ENCODE measurements around the gene HAVCR2. TPM values are rescaled to one million over a fixed set of nuclear protein-coding genes. Genes with fewer than 3 reads are reported as not detected.

Gene HAVCR2
- total RNA-seq, 1 experiment from 2014 or later: not detected

- no peaks in the 10 kb centered on the region for H3K4me1 Mint-ChIP-seq
- H3K27ac ChIP-seq (ENCODE audit: insufficient read length, low read depth, low read length): no peak overlapping the region
- no peak overlapping the region for H2BK20ac ChIP-seq (ENCODE audit: low read depth, low read length, poor library complexity, severe bottlenecking)
- H4K91ac ChIP-seq (ENCODE audit: insufficient read length, low read depth, low read length): no peak overlapping the region
- no peak for DNase-seq
- H2BK12ac ChIP-seq (ENCODE audit: insufficient read length, low read depth, low read length): no peak overlapping the region
- H3K23me2 ChIP-seq (ENCODE audit: insufficient read length, low read depth, low read length, poor library complexity, severe bottlenecking): no peaks in the 10 kb centered on the region
- no peak overlapping the region for H3K56ac ChIP-seq (ENCODE audit: insufficient read length, low read depth, low read length)
- no peaks in the 10 kb centered on the region for H3K4me1 ChIP-seq (ENCODE audit: insufficient read depth, low read length)
- H2BK5ac ChIP-seq (ENCODE audit: insufficient read length, low read length): no peak overlapping the region
- H4K20me1 ChIP-seq (ENCODE audit: control insufficient read depth, insufficient read depth, insufficient read length): no peaks in the 10 kb centered on the region
- no peak overlapping the region for H3K9ac ChIP-seq (ENCODE audit: extremely low read depth, insufficient read length, low read length)
- no peaks in the 10 kb centered on the region for H3K27me3 ChIP-seq (ENCODE audit: insufficient read depth, low read length)
- H3K79me1 ChIP-seq (ENCODE audit: insufficient read depth, low read depth, low read length, poor library complexity, severe bottlenecking): no peaks in the 10 kb centered on the region
- H3K4me3 Mint-ChIP-seq: no peak overlapping the region
- no CpG with 5 or more reads among the region's 4 CpGs for WGBS (ENCODE audit: extremely low coverage, insufficient read length, low lambda C conversion rate)
- no peak overlapping the region; a peak in 1 of 7 replicates for H3K27ac Mint-ChIP-seq
- no peak overlapping the region for H2BK15ac ChIP-seq (ENCODE audit: low read depth, low read length)
- no peaks in the 10 kb centered on the region for H3K36me3 Mint-ChIP-seq (ENCODE audit: insufficient read depth in 1 of 3, low read depth in 3 of 3)
- H3K18ac ChIP-seq (ENCODE audit: insufficient read length, low read depth, low read length): no peak overlapping the region
- H4K5ac ChIP-seq (ENCODE audit: insufficient read length, low read depth, low read length): no peak overlapping the region
- H3K9me3 ChIP-seq (ENCODE audit: control insufficient read depth, low read depth, low read length): no peaks in the 10 kb centered on the region
- no peaks in the 10 kb centered on the region; the same call in 1 of the 2 replicates for H3K27me3 Mint-ChIP-seq (ENCODE audit: low read depth)
- H3K79me2 ChIP-seq (ENCODE audit: insufficient read depth, low read length): no peaks in the 10 kb centered on the region
- H3K4me2 ChIP-seq (ENCODE audit: insufficient read depth, insufficient read length, low read length): no peak overlapping the region
- no peak overlapping the region for H3K4ac ChIP-seq (ENCODE audit: low read depth, low read length)
- no peak overlapping the region for H2AFZ ChIP-seq (ENCODE audit: low read length)
- TF ChIP-seq, protein P1, sequence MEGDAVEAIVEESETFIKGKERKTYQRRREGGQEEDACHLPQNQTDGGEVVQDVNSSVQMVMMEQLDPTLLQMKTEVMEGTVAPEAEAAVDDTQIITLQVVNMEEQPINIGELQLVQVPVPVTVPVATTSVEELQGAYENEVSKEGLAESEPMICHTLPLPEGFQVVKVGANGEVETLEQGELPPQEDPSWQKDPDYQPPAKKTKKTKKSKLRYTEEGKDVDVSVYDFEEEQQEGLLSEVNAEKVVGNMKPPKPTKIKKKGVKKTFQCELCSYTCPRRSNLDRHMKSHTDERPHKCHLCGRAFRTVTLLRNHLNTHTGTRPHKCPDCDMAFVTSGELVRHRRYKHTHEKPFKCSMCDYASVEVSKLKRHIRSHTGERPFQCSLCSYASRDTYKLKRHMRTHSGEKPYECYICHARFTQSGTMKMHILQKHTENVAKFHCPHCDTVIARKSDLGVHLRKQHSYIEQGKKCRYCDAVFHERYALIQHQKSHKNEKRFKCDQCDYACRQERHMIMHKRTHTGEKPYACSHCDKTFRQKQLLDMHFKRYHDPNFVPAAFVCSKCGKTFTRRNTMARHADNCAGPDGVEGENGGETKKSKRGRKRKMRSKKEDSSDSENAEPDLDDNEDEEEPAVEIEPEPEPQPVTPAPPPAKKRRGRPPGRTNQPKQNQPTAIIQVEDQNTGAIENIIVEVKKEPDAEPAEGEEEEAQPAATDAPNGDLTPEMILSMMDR (conservative IDR thresholded peaks at IDR 0.05): no peak
- H3T11ph ChIP-seq (ENCODE audit: low read length): no peak overlapping the region
- H2BK120ac ChIP-seq (ENCODE audit: low read depth, low read length, poor library complexity, severe bottlenecking): no peak overlapping the region
- H3K23ac ChIP-seq (ENCODE audit: insufficient read length, low read depth, low read length): no peak overlapping the region
- H4K8ac ChIP-seq (replicated peaks; ENCODE audit: insufficient read length, low read depth, low read length): no peak overlapping the region
- no peaks in the 10 kb centered on the region for H3K9me3 Mint-ChIP-seq
- H2AK5ac ChIP-seq (ENCODE audit: insufficient read length, low read length): no peak overlapping the region
- no peak overlapping the region for H3K14ac ChIP-seq (ENCODE audit: insufficient read depth, low read length)
Observed at GRCh38 chr5:157085930-157086329, 22.9 kb downstream of the HAVCR2 start.
